Mucosa of stomach (tissue), 1 donor: Measurements from ENCODE around the gene ZNF410.

ENCODE experiments used
- H3K27me3 ChIP-seq: one replicate; pipeline ENCODE4 v1.7.0; 2013; ENCODE audit warnings: mild to moderate bottlenecking, low read length; ENCODE audit not compliant: control insufficient read depth, insufficient read depth
- H3K36me3 ChIP-seq: one replicate; pipeline ENCODE4 v1.7.0; 2013; ENCODE audit warnings: low read length; ENCODE audit not compliant: control insufficient read depth, insufficient read depth
- H3K4me1 ChIP-seq: one replicate; pipeline ENCODE4 v1.7.0; 2013; ENCODE audit warnings: mild to moderate bottlenecking, low read length; ENCODE audit not compliant: control insufficient read depth, insufficient read depth
- H3K4me3 ChIP-seq: one replicate; pipeline ENCODE4 v1.7.0; 2013; ENCODE audit warnings: low read length
- H3K9ac ChIP-seq: one replicate; pipeline ENCODE4 v1.7.0; 2013; ENCODE audit warnings: mild to moderate bottlenecking, low read length, moderate library complexity
- H3K9me3 ChIP-seq: one replicate; pipeline ENCODE4 v1.7.0; 2013; ENCODE audit warnings: mild to moderate bottlenecking, low read length, moderate library complexity; ENCODE audit not compliant: control insufficient read depth
- donor health status: Pancreatic carcinoma.

The ZNF410 gene

GRCh38 chr14:73937012-73937411 is 50.4 kb downstream of the ZNF410 start:
- Histone ChIP-seq H3K36me3 (no peaks in the 10 kb centered on the region), H3K4me1 (peaks cover 2% of the 10 kb centered on the region), H3K27me3 (no peaks in the 10 kb centered on the region), H3K9ac (no peak overlapping the region), H3K4me3 (no peak overlapping the region), H3K9me3 (no peaks in the 10 kb centered on the region)

DNA sequence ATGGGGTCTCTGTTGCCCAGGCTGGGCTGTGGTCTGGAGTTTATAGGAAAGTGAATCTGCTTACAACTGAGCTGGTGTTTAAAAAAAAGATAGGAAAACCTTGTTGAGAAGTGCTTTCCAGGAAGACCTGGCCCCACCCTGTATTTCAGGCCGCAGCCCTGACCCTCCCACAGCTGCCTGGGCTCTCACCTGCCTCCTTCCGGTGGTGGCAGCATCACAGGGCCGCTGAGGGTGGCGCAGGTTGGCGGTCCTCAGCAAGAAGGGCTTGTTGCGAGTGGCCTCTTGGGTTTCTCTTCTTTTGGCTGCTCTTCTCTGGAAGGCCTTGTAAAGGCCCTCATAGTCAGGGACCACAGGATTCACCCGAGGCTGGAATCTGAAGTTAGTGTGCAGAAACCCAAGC is 55.5 kb downstream of the ZNF410 start:
- no peaks in the 10 kb centered on the region for H3K9me3 ChIP-seq
- peaks cover 42% of the 10 kb centered on the region for H3K4me1 ChIP-seq
- H3K4me3 ChIP-seq = no peak overlapping the region
- no peaks in the 10 kb centered on the region for H3K36me3 ChIP-seq
- no peak overlapping the region for H3K9ac ChIP-seq
- no peaks in the 10 kb centered on the region for H3K27me3 ChIP-seq

- Histone ChIP-seq H3K9ac (no peak overlapping the region), H3K4me1 (peaks cover 42% of the 10 kb centered on the region), H3K27me3 (no peaks in the 10 kb centered on the region), H3K9me3 (no peaks in the 10 kb centered on the region), H3K4me3 (no peak overlapping the region), H3K36me3 (no peaks in the 10 kb centered on the region)
Observed at GRCh38 chr14:73943083-73943482, 56.4 kb downstream of the ZNF410 start.

DNA sequence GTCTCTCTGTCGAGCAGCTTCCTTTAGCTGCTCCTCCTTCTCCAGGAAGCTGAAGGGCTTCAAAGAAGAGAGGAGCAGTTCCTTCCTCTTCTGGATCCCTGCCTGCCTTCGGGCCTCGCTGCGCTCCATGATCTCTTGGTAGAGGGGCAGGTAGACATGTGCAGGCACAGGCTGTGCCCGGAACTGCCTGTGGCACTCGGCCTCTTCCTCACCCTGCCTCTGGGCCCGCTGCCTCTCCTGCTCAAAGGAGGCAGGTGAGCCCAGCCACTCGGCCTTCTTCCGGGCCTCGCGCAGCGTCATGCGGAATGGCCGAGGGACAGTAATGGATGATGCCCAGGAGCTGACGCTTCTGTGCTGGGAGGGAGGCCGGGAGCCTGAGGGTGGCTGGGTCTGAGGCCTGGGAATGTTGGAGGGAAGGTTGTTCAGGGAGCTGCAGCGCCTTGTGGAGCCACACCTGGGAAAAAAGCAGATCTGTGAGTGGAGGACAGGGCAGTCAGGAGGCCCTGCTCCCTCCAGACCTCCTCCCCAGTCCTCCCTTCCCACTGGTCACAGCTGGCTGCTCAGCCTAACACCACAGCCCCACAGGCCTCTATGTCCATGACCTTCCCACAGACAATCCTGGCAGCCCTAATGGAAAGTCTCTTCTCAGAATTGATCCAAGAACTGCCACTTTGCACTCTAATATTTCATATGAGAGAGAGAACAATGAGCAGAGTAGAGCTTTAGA is 57.9 kb downstream of the ZNF410 start:
- H3K9ac ChIP-seq = no peak overlapping the region
- no peaks in the 10 kb centered on the region for H3K36me3 ChIP-seq
- H3K4me1 ChIP-seq = peaks cover 42% of the 10 kb centered on the region
- H3K27me3 ChIP-seq = no peaks in the 10 kb centered on the region
- no peaks in the 10 kb centered on the region for H3K9me3 ChIP-seq
- H3K4me3 ChIP-seq = no peak overlapping the region

GRCh38 chr14:73945159-73945670 is 58.6 kb downstream of the ZNF410 start:
- Histone ChIP-seq H3K4me1 (peaks cover 42% of the 10 kb centered on the region), H3K9ac (no peak overlapping the region), H3K36me3 (no peaks in the 10 kb centered on the region), H3K4me3 (no peak overlapping the region), H3K27me3 (no peaks in the 10 kb centered on the region), H3K9me3 (no peaks in the 10 kb centered on the region)

DNA sequence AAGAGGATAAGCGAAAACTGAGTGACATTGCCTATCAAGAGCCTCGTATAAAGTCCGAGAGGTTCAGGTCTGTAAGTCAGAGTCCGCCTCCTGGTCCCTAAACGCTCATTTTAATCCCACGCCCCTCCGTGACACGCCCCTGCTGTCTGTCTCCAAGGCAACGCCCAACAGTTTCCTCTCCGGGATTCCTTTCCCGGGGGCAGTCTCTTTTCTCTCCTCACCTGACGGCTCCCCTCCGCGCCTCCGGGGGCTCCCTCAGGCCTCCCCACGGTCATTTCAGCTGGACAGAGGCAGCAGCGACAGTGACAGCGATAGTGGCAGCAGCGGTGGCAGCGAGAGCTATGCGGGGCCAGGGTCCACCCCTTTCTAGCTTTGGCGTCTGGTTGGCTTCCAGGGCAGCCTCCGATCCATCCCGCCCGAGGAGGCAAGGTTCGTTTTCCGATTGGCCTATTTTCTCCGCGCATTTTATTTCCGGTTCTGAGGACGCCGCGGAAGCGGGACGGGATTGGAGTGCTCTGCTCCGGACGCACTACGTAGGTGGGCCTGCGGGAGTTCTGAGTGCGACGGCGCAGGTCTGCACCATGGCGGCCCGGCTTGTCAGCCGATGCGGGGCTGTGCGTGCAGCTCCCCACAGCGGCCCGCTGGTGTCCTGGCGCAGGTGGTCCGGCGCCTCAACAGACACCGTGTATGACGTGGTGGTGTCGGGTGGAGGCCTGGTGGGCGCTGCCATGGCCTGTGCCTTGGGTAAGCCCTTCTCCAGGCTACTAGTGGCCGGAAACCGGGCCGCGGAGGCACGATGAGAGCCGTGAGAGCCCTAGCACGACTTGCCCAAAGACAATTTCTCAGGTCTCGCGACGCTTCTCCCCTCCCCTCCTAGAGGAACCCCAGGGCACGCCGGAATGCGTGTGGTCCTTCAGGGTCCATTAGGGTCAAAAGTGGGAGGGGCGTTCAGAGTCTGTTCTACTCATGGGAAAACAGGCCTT is 63.4 kb downstream of the ZNF410 start, which contains the start of the genes COQ6 and FAM161B:
TSS of gene COQ6 (plus strand) at position 551 of the 983 bp plus-strand sequence. CDS start at position 582, 31 bp downstream.
TSS of gene FAM161B (minus strand) at position 343 of the 983 bp plus-strand sequence. CDS start at position 275, 68 bp downstream.
- Histone ChIP-seq H3K4me1 (peaks cover 19% of the 10 kb centered on the region), H3K36me3 (no peaks in the 10 kb centered on the region), H3K9me3 (no peaks in the 10 kb centered on the region), H3K27me3 (no peaks in the 10 kb centered on the region), H3K9ac (peak within 1 kb of the TSS; percentile 68), H3K4me3 (peak within 1 kb of the TSS; percentile 80)

GRCh38 chr14:73953731-73954130 is 67.1 kb downstream of the ZNF410 start:
- H3K36me3 ChIP-seq = peaks cover 7% of the 10 kb centered on the region

DNA sequence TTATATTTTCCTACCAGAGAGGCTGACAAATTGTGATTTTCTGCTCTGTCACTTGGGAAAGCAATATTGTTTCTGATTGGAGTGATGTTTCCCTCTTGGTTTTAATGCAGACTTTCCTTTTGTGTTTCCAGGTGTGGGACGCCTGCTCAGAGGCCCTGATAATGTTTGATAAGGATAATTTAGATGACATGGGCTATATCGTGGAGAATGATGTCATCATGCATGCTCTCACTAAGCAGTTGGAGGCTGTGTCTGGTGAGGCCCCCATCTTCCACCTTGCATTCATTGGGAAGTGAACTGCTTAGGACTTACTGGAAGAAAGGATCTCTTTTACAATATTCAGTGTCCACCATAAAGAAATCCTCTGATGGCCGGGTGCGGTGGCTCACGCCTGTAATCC is 69.0 kb downstream of the ZNF410 start:
- no peaks in the 10 kb centered on the region for H3K27me3 ChIP-seq
- no peak overlapping the region for H3K4me3 ChIP-seq
- H3K4me1 ChIP-seq = peaks cover 4% of the 10 kb centered on the region
- no peaks in the 10 kb centered on the region for H3K9me3 ChIP-seq
- H3K36me3 ChIP-seq = peaks cover 12% of the 10 kb centered on the region
- no peak overlapping the region for H3K9ac ChIP-seq

More at GRCh38 chr14:73953731-73954130, 67.1 kb downstream of the ZNF410 start:
- Histone ChIP-seq H3K4me3 (no peak overlapping the region), H3K27me3 (no peaks in the 10 kb centered on the region), H3K9me3 (no peaks in the 10 kb centered on the region), H3K4me1 (peaks cover 4% of the 10 kb centered on the region), H3K9ac (no peak overlapping the region)

DNA sequence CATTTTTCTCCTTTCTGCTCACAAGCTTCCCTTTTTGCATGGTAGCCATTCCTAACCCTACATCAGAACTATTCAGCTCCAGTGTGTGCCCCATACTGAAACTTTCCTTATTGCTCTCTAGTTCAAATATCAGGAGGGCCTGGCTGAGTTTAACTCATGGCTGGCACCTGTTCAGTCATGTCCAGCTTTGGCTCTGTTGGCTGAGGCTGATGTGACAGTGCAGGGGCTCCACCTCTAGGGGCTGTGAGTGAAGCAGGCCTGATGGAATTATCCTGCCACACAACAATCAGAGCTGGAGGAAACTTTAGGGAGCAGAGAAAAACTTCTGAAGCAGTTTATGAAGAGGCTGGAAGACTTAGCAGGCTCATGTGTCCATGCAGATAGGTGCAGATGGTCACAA is 71.9 kb downstream of the ZNF410 start:
- H3K36me3 ChIP-seq = peaks cover 12% of the 10 kb centered on the region

GRCh38 chr14:73961192-73961591 is 74.5 kb downstream of the ZNF410 start:
- Histone ChIP-seq H3K9ac (no peak overlapping the region), H3K27me3 (no peaks in the 10 kb centered on the region), H3K4me3 (no peak overlapping the region), H3K9me3 (no peaks in the 10 kb centered on the region), H3K4me1 (peaks cover 8% of the 10 kb centered on the region), H3K36me3 (peaks cover 15% of the 10 kb centered on the region)

More for the DNA sequence above, 71.9 kb downstream of the ZNF410 start:
- no peaks in the 10 kb centered on the region for H3K9me3 ChIP-seq
- no peak overlapping the region for H3K9ac ChIP-seq
- H3K4me3 ChIP-seq = no peak overlapping the region
- H3K27me3 ChIP-seq = no peaks in the 10 kb centered on the region
- peaks cover 8% of the 10 kb centered on the region for H3K4me1 ChIP-seq

DNA sequence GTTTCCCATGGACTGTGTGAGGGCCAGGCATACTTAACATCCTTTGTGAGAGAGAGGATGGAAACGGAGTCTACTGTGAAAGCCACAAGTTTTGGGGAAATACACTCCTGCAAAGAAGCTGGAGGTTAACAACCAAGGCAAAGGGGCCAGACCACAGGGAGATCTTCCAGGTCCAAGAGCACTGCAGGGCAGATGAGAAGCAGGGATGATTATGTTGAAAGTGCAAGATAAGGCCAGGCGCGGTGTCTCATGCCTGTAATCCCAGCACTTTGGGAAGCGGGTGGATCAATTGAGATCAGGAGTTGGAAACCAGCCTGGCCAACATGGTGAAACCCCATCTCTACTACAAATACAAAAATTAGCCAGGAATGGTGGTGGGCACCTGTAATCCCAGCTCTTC is 78.6 kb downstream of the ZNF410 start:
- Histone ChIP-seq H3K4me1 (peaks cover 8% of the 10 kb centered on the region), H3K9ac (no peak overlapping the region), H3K36me3 (peaks cover 9% of the 10 kb centered on the region), H3K27me3 (no peaks in the 10 kb centered on the region), H3K9me3 (no peaks in the 10 kb centered on the region), H3K4me3 (no peak overlapping the region)

DNA sequence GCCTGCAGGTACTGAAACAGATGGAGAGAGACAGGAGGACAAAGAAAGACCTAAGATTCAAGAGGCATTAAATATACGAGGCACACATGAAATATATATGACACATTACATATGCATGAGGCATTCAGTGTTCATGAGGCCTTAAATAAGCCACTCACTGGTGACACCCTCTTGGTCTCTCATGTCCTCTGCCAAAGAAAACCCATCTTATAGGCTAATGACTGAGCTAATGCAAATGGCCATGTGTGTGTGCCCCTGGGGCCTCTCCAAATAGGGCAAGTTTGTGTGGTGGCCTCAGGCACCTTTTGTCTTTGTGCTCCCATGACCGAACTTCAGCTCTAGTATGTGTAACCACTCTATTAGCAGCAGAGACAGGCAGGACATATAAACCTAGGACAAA is 82.2 kb downstream of the ZNF410 start:
- Histone ChIP-seq H3K9me3 (no peaks in the 10 kb centered on the region), H3K36me3 (peaks cover 15% of the 10 kb centered on the region), H3K4me1 (peaks cover 6% of the 10 kb centered on the region), H3K4me3 (no peak overlapping the region), H3K27me3 (no peaks in the 10 kb centered on the region), H3K9ac (no peak overlapping the region)
